ENCODE measurements around the gene ANKMY1. TPM values are rescaled to one million over a fixed set of nuclear protein-coding genes. Genes with fewer than 3 reads are reported as not detected.

The ANKMY1 gene
- total RNA-seq, 2 experiments from 2014 or later = 25.7 to 26.2 TPM

GRCh38 chr2:240586919-240587800, 29.4 kb upstream of the ANKMY1 start:
- H3K36me3 ChIP-seq (ENCODE audit: insufficient read depth, low read length) = peaks cover 32% of the 10 kb centered on the region
- POLR2A ChIA-PET = interaction anchor here (0.6 to 6.1 kb wide), 14 partner anchors 10 to 1099 kb away, joined by 3 to 224 read pairs (median 6); partner anchors contain the start of genes DTYMK, DUSP28, GPC1 and GPR35
- Mint-ChIP-seq H3K27me3 (no peaks in the 10 kb centered on the region), H3K4me1 (ENCODE audit: low read depth) (peaks cover 48% of the 10 kb centered on the region), H3K4me3 (peak overlapping the region; percentile 97), H3K9me3 (no peaks in the 10 kb centered on the region), H3K36me3 (ENCODE audit: low read depth) (peaks cover 48% of the 10 kb centered on the region), H3K27ac (peak overlapping the region; percentile 90)
- CTCF ChIA-PET = interaction anchor here (0.6 to 3.6 kb wide), 6 partner anchors 21 to 654 kb away, joined by 3 to 40 read pairs (median 10); partner anchors contain the start of genes DUSP28 and RNPEPL1
- H3K4me1 ChIP-seq (ENCODE audit: insufficient read depth, low read length) = peaks cover 52% of the 10 kb centered on the region
- TF ChIP-seq CTCF (IDR thresholded peaks at IDR 0.05) = no peak
- no peaks in the 10 kb centered on the region for H3K27me3 ChIP-seq (ENCODE audit: control insufficient read depth in 1 of 2, insufficient read depth in 2 of 2, low read length in 2 of 2)
- no peaks in the 10 kb centered on the region for H3K9me3 ChIP-seq (ENCODE audit: control insufficient read depth in 1 of 2, insufficient read depth in 1 of 2, low read length in 2 of 2)
- peak overlapping the region; percentile 65 for H3K4me3 ChIP-seq (ENCODE audit: low read length)
- peak overlapping the region; percentile 45 to 90 for H3K27ac ChIP-seq (ENCODE audit: low read depth in 1 of 2, low read length in 2 of 2)
- intact Hi-C loops (cut with DNase I, micrococcal nuclease) = loop anchor here (1.0 to 10.0 kb wide), 12 partner anchors 21 to 1100 kb away; partner anchors contain the start of genes ATG4B (in 1 of the 2), DTYMK (in 1 of the 2), GPC1 (in 1 of the 2) and MTERF4 (in 1 of the 2)
- DNase-seq (peak; percentile 28 to 82 (median 55)), ATAC-seq (ENCODE audit: poor library complexity) (peak; percentile 39)

DNA sequence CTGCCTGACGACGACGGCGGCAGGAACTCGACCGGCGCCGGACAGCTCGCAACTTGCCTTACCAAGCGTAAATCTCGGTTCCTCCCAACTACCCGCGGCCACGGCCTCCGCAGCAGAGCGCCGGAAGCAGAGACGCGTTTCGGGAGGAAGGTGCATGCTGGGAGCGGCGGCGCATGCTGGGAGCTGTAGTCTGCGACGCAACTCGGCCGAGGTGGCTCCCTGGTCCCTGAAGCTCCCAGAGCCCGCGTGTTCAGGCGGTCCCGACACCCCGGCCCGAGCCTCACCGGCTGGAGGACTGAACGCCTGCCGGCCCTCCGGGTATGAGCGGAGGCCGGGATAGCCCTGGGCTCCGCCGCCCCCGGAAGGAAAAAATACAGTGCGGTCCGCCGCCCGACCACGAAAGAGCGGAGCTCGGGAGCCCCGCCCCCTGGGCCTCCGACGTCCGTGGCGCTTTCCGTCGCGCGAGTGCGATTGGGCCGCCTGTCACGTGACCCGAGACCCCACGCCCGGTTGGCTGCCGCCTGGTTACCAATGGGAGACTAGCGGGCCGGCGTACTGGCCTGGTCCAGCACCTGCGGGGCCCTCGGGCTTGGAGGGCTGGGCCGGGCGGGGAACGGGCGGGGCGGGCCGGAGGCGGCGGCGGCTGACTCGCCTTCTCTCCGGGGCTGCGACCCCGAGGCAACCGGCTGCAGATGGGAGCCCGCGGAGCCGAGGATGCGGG, 28.6 kb upstream of the ANKMY1 start, which contains the start of gene CAPN10:
Gene CAPN10 (plus strand): TSS at position 537 of the 721 bp plus-strand sequence. CDS start 178 bp downstream, at position 715.
- Histone ChIP-seq H3K36me3 (ENCODE audit: insufficient read depth, low read length) (peaks cover 24% of the 10 kb centered on the region), H3K4me3 (ENCODE audit: low read length) (peak within 1 kb of the TSS; percentile 65), H3K27me3 (ENCODE audit: control insufficient read depth in 1 of 2, insufficient read depth in 2 of 2, low read length in 2 of 2) (no peaks in the 10 kb centered on the region), H3K9me3 (ENCODE audit: control insufficient read depth in 1 of 2, insufficient read depth in 1 of 2, low read length in 2 of 2) (no peaks in the 10 kb centered on the region), H3K4me1 (ENCODE audit: insufficient read depth, low read length) (peaks cover 52% of the 10 kb centered on the region), H3K27ac (ENCODE audit: low read depth in 1 of 2, low read length in 2 of 2) (peak within 1 kb of the TSS; percentile 90 to 97)
- intact Hi-C loops (cut with DNase I, micrococcal nuclease) = loop anchor here (1.0 to 10.0 kb wide), 12 partner anchors 20 to 1101 kb away; partner anchors contain the start of genes ATG4B (in 1 of the 2), DTYMK (in 1 of the 2), GPC1 (in 1 of the 2) and MTERF4 (in 1 of the 2)
- H3K27me3 Mint-ChIP-seq = no peaks in the 10 kb centered on the region
- DNase-seq (peak; percentile 92 to 98 (median 95)), ATAC-seq (ENCODE audit: poor library complexity) (peak; percentile 83)
- ChIA-PET POLR2A (interaction anchor here (0.6 to 6.1 kb wide), 16 partner anchors 10 to 1100 kb away, joined by 3 to 224 read pairs (median 6); partner anchors contain the start of genes DTYMK, DUSP28, GPC1 and GPR35), CTCF (interaction anchor here (1.3 to 3.6 kb wide), 6 partner anchors 17 to 73 kb away, joined by 3 to 40 read pairs (median 10); partner anchors contain the start of genes DUSP28 and RNPEPL1)
- no peaks in the 10 kb centered on the region for H3K9me3 Mint-ChIP-seq
- peak within 1 kb of the TSS; percentile 90 for H3K27ac Mint-ChIP-seq
- no peak for TF ChIP-seq CTCF (IDR thresholded peaks at IDR 0.05)
- peaks cover 47% of the 10 kb centered on the region for H3K36me3 Mint-ChIP-seq (ENCODE audit: low read depth)
- H3K4me3 Mint-ChIP-seq = peak within 1 kb of the TSS; percentile 97
- peaks cover 50% of the 10 kb centered on the region for H3K4me1 Mint-ChIP-seq (ENCODE audit: low read depth)
